ENCODE data around the gene ZBTB12. TPM values are rescaled to one million over a fixed set of nuclear protein-coding genes. Genes with fewer than 3 reads are reported as not detected.
"Not testable (repeated sequence)": the region's sequence is repeated elsewhere in the genome, so short reads cannot be mapped to it uniquely, and the experiment has no call there.

Gene ZBTB12
- total and polyA plus RNA-seq, 3 experiments from 2014 or later: 3.5 to 4.3 TPM; not detected in 1

DNA sequence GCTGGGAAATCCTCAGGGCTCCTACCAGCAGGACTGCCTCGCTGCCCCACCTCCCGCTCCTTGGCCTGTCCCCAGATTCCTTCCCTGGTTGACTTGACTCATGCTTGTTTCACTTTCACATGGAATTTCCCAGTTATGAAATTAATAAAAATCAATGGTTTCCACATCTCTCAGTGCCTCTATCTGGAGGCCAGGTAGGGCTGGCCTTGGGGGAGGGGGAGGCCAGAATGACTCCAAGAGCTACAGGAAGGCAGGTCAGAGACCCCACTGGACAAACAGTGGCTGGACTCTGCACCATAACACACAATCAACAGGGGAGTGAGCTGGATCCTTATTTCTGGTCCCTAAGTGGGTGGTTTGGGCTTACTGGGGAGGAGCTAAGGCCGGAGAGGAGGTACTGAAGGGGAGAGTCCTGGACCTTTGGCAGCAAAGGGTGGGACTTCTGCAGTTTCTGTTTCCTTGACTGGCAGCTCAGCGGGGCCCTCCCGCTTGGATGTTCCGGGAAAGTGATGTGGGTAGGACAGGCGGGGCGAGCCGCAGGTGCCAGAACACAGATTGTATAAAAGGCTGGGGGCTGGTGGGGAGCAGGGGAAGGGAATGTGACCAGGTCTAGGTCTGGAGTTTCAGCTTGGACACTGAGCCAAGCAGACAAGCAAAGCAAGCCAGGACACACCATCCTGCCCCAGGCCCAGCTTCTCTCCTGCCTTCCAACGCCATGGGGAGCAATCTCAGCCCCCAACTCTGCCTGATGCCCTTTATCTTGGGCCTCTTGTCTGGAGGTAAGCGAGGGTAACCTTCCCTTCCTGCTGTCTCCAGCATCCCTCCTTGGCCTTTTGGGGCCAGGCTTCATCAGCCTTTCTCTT lies 43.9 kb upstream of the ZBTB12 start, which contains the start of gene CFB:
Gene CFB (plus strand): TSS at position 589 of the 863 bp plus-strand sequence. CDS start 127 bp downstream, at position 716.
- Histone ChIP-seq H3K27me3 (ENCODE audit: insufficient read depth, low read length, poor library complexity, severe bottlenecking) (peaks cover 3% of the 10 kb centered on the region), H3K4me3 (ENCODE audit: low read length) (no peak within 1 kb of the TSS), H3K27ac (ENCODE audit: low read depth, low read length) (no peak within 1 kb of the TSS), H3K36me3 (ENCODE audit: insufficient read depth, low read length) (no peaks in the 10 kb centered on the region), H3K4me1 (ENCODE audit: insufficient read depth, low read length) (no peaks in the 10 kb centered on the region), H3K9me3 (ENCODE audit: low read length) (no peaks in the 10 kb centered on the region)
- H3K36me3 Mint-ChIP-seq: peaks cover 0 to under 1% (median 0%) of the 10 kb centered on the region in 3 donors
- no peaks in the 10 kb centered on the region for H3K4me1 Mint-ChIP-seq
- H3K27me3 Mint-ChIP-seq: peaks cover 13 to 27% of the 10 kb centered on the region in 2 donors
- peak within 1 kb of the TSS in 1 of 8 donors; percentile 58 for H3K27ac Mint-ChIP-seq
- no peak within 1 kb of the TSS for H3K4me3 Mint-ChIP-seq
- POLR2A ChIA-PET: no interaction called here
- H3K9me3 Mint-ChIP-seq: no peaks in the 10 kb centered on the region
- CTCF ChIA-PET: no interaction called here
- no peak for DNase-seq

DNA sequence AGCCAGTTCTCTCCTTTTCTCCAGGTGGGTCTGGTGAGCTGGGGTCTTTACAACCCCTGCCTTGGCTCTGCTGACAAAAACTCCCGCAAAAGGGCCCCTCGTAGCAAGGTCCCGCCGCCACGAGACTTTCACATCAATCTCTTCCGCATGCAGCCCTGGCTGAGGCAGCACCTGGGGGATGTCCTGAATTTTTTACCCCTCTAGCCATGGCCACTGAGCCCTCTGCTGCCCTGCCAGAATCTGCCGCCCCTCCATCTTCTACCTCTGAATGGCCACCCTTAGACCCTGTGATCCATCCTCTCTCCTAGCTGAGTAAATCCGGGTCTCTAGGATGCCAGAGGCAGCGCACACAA lies 43.2 kb upstream of the ZBTB12 start:
- CTCF ChIA-PET: no interaction called here
- H3K4me1 Mint-ChIP-seq: no peaks in the 10 kb centered on the region
- H3K36me3 ChIP-seq (ENCODE audit: insufficient read depth, low read length): no peaks in the 10 kb centered on the region
- peaks cover 14 to 33% of the 10 kb centered on the region in 2 donors for H3K27me3 Mint-ChIP-seq
- H3K4me1 ChIP-seq (ENCODE audit: insufficient read depth, low read length): no peaks in the 10 kb centered on the region
- H3K27ac ChIP-seq (ENCODE audit: low read depth, low read length): no peak overlapping the region
- H3K36me3 Mint-ChIP-seq: no peaks in the 10 kb centered on the region
- no peak for DNase-seq
- no peak overlapping the region for H3K4me3 Mint-ChIP-seq
- POLR2A ChIA-PET: no interaction called here
- peak overlapping the region in 1 of 8 donors; percentile 47 for H3K27ac Mint-ChIP-seq
- no peaks in the 10 kb centered on the region for H3K9me3 ChIP-seq (ENCODE audit: low read length)
- peaks cover 3% of the 10 kb centered on the region for H3K27me3 ChIP-seq (ENCODE audit: insufficient read depth, low read length, poor library complexity, severe bottlenecking)
- no peaks in the 10 kb centered on the region for H3K9me3 Mint-ChIP-seq
- H3K4me3 ChIP-seq (ENCODE audit: low read length): no peak overlapping the region

DNA sequence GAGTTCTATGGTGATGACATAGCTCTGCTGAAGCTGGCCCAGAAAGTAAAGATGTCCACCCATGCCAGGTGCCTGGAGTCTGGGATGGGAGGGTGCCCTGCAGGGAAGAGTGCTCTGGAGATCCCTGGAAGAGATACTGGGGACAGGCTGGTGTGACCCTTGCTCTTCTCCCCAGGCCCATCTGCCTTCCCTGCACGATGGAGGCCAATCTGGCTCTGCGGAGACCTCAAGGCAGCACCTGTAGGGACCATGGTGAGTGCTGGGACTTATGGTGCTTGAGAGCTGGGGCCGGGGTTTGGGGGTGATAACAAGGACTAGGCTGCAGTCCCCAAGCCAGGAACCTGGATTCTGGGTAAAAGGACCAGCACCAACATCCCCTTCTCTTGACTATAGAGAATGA lies 41.9 kb upstream of the ZBTB12 start:
- Histone ChIP-seq H3K36me3 (ENCODE audit: insufficient read depth, low read length) (no peaks in the 10 kb centered on the region), H3K9me3 (ENCODE audit: low read length) (no peaks in the 10 kb centered on the region), H3K4me3 (ENCODE audit: low read length) (no peak overlapping the region), H3K27ac (ENCODE audit: low read depth, low read length) (no peak overlapping the region), H3K27me3 (ENCODE audit: insufficient read depth, low read length, poor library complexity, severe bottlenecking) (peaks cover 3% of the 10 kb centered on the region), H3K4me1 (ENCODE audit: insufficient read depth, low read length) (no peaks in the 10 kb centered on the region)
- Mint-ChIP-seq H3K27me3 (peaks cover 14 to 37% of the 10 kb centered on the region in 2 donors), H3K4me1 (no peaks in the 10 kb centered on the region), H3K27ac (no peak overlapping the region), H3K36me3 (no peaks in the 10 kb centered on the region), H3K4me3 (no peak overlapping the region), H3K9me3 (no peaks in the 10 kb centered on the region)
- ChIA-PET POLR2A (no interaction called here), CTCF (interaction anchor here (1.3 kb wide), 1 partner anchor 8 kb away, joined by 4 read pairs; no protein-coding TSS in a partner anchor)
- DNase-seq: no peak

DNA sequence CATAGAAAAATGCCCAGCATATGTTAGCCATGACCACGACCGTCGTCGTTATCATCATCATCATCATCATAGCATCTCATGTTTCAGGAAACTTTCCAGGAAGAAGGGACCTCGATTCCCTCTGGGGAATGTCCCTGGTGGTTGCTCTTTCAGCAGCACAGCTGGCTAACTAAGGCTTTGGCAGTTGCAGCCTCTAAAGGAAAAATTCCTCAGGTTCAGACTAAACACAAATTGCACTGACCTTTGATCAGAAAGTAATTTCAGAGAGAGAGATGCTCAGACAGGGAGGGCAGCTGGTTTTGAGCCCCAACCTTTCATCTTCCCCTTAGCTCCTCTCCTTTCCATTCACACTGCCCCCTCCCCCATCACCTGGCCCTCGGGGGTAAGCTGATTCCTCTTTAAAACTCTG lies 38.4 kb upstream of the ZBTB12 start:
- H3K27me3 Mint-ChIP-seq: peaks cover 14 to 31% of the 10 kb centered on the region in 2 donors
- no peak overlapping the region for H3K4me3 Mint-ChIP-seq
- peaks cover 3% of the 10 kb centered on the region for H3K27me3 ChIP-seq (ENCODE audit: insufficient read depth, low read length, poor library complexity, severe bottlenecking)
- H3K4me3 ChIP-seq (ENCODE audit: low read length): no peak overlapping the region
- no peaks in the 10 kb centered on the region for H3K4me1 ChIP-seq (ENCODE audit: insufficient read depth, low read length)
- ChIA-PET POLR2A (no interaction called here), CTCF (no interaction called here)
- H3K4me1 Mint-ChIP-seq: no peaks in the 10 kb centered on the region
- H3K36me3 ChIP-seq (ENCODE audit: insufficient read depth, low read length): no peaks in the 10 kb centered on the region
- no peaks in the 10 kb centered on the region for H3K36me3 Mint-ChIP-seq
- H3K9me3 ChIP-seq (ENCODE audit: low read length): no peaks in the 10 kb centered on the region
- DNase-seq: no peak
- no peaks in the 10 kb centered on the region for H3K9me3 Mint-ChIP-seq
- H3K27ac Mint-ChIP-seq: peak overlapping the region in 1 of 8 donors; percentile 71
- no peak overlapping the region for H3K27ac ChIP-seq (ENCODE audit: low read depth, low read length)

DNA sequence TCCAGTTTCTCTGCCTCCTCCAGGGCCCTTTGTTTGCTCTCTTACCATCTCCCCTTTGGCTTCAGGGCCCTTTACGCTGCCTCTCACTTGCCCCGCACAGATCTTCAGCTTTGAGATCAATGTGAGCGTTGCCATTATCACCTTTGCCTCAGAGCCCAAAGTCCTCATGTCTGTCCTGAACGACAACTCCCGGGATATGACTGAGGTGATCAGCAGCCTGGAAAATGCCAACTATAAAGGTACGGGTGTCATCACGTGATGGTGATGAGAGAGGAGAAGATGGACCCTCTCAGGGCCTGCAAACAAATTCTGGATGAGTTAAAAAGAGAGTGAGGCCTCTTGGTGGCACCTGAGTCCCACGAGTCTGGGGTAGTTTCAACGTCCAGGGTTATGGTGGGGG lies 33.9 kb upstream of the ZBTB12 start:
- no peaks in the 10 kb centered on the region for H3K36me3 Mint-ChIP-seq
- Histone ChIP-seq H3K36me3 (ENCODE audit: insufficient read depth, low read length) (no peaks in the 10 kb centered on the region), H3K27ac (ENCODE audit: low read depth, low read length) (no peak overlapping the region), H3K4me1 (ENCODE audit: insufficient read depth, low read length) (no peaks in the 10 kb centered on the region), H3K27me3 (ENCODE audit: insufficient read depth, low read length, poor library complexity, severe bottlenecking) (peaks cover 4% of the 10 kb centered on the region), H3K9me3 (ENCODE audit: low read length) (no peaks in the 10 kb centered on the region), H3K4me3 (ENCODE audit: low read length) (no peak overlapping the region)
- DNase-seq: no peak
- ChIA-PET CTCF (no interaction called here), POLR2A (no interaction called here)
- no peaks in the 10 kb centered on the region for H3K9me3 Mint-ChIP-seq
- H3K27me3 Mint-ChIP-seq: peaks cover 6 to 14% of the 10 kb centered on the region in 2 donors
- H3K4me1 Mint-ChIP-seq: no peaks in the 10 kb centered on the region
- H3K27ac Mint-ChIP-seq: peak overlapping the region in 1 of 8 donors; percentile 24
- H3K4me3 Mint-ChIP-seq: no peak overlapping the region

DNA sequence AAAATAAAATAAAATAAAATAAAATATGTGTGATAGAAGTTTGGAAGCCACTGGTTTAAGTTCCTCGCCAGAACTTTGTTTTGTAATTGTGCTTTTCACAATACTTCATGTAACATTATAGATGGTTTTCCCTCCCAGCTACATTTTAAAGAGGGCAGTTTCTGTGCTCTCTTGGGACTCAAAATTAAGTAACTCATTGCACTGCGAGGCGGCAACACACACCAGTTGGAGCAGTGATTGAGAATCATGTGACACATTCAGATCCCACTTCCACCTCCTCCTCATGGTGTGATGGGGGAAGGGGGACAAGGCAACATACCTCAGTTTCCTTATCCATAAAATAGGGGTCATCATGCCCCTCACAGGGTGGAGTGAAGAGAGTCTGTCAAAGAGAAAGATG lies 33.1 kb upstream of the ZBTB12 start:
- H3K9me3 Mint-ChIP-seq: no peaks in the 10 kb centered on the region
- ChIA-PET POLR2A (no interaction called here), CTCF (no interaction called here)
- H3K4me3 ChIP-seq (ENCODE audit: low read length): no peak overlapping the region
- no peaks in the 10 kb centered on the region for H3K36me3 Mint-ChIP-seq
- peaks cover 4 to 7% of the 10 kb centered on the region in 2 donors for H3K27me3 Mint-ChIP-seq
- H3K27ac Mint-ChIP-seq: no peak overlapping the region
- no peak overlapping the region for H3K4me3 Mint-ChIP-seq
- no peaks in the 10 kb centered on the region for H3K36me3 ChIP-seq (ENCODE audit: insufficient read depth, low read length)
- H3K27ac ChIP-seq (ENCODE audit: low read depth, low read length): no peak overlapping the region
- no peak for DNase-seq
- H3K4me1 Mint-ChIP-seq: no peaks in the 10 kb centered on the region
- H3K9me3 ChIP-seq (ENCODE audit: low read length): no peaks in the 10 kb centered on the region
- peaks cover 4% of the 10 kb centered on the region for H3K27me3 ChIP-seq (ENCODE audit: insufficient read depth, low read length, poor library complexity, severe bottlenecking)
- H3K4me1 ChIP-seq (ENCODE audit: insufficient read depth, low read length): no peaks in the 10 kb centered on the region

DNA sequence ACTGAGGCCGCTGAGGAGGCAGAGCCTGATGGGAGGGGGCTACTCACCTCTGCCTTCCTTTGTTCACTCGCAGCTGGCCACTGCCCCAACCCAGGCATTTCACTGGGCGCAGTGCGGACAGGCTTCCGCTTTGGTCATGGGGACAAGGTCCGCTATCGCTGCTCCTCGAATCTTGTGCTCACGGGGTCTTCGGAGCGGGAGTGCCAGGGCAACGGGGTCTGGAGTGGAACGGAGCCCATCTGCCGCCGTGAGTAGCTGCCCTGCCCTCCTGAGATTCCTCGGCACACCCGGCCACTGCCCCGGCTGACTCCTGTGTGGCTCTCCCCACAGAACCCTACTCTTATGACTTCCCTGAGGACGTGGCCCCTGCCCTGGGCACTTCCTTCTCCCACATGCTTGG lies 31.7 kb upstream of the ZBTB12 start:
- no peak for DNase-seq
- Histone ChIP-seq H3K4me3 (ENCODE audit: low read length) (no peak overlapping the region), H3K4me1 (ENCODE audit: insufficient read depth, low read length) (no peaks in the 10 kb centered on the region), H3K27me3 (ENCODE audit: insufficient read depth, low read length, poor library complexity, severe bottlenecking) (peaks cover 4% of the 10 kb centered on the region), H3K9me3 (ENCODE audit: low read length) (no peaks in the 10 kb centered on the region), H3K36me3 (ENCODE audit: insufficient read depth, low read length) (no peaks in the 10 kb centered on the region), H3K27ac (ENCODE audit: low read depth, low read length) (no peak overlapping the region)
- Mint-ChIP-seq H3K4me1 (no peaks in the 10 kb centered on the region), H3K4me3 (no peak overlapping the region), H3K27ac (peak overlapping the region in 1 of 8 donors; percentile 32), H3K9me3 (no peaks in the 10 kb centered on the region), H3K36me3 (no peaks in the 10 kb centered on the region), H3K27me3 (peaks cover 3 to 11% of the 10 kb centered on the region in 2 donors)
- POLR2A ChIA-PET: no interaction called here
- CTCF ChIA-PET: no interaction called here

DNA sequence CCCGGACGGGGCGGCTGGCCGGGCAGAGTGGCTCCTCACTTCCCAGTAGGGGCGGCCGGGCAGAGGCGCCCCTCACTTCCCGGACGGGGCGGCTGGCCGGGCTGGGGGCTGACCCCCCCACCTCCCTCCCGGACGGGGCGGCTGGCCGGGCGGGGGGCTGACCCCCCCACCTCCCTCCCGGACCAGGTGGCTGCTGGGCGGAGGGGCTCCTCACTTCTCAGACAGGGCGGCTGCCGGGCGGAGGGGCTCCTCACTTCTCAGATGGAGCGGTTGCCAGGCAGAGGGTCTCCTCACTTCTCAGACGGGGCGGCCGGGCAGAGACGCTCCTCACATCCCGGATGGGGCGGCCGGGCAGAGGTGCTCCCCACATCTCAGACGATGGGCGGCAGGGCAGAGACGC lies 30.3 kb upstream of the ZBTB12 start:
- H3K27me3 ChIP-seq (ENCODE audit: insufficient read depth, low read length, poor library complexity, severe bottlenecking); H3K36me3 Mint-ChIP-seq; H3K9me3 Mint-ChIP-seq; H3K9me3 ChIP-seq (ENCODE audit: low read length); H3K4me1 ChIP-seq (ENCODE audit: insufficient read depth, low read length); CTCF ChIA-PET; POLR2A ChIA-PET; H3K36me3 ChIP-seq (ENCODE audit: insufficient read depth, low read length); H3K4me3 ChIP-seq (ENCODE audit: low read length); H3K4me1 Mint-ChIP-seq; H3K27ac Mint-ChIP-seq; H3K27ac ChIP-seq (ENCODE audit: low read depth, low read length); H3K4me3 Mint-ChIP-seq; DNase-seq: not testable (repeated sequence)
- peaks cover 3 to 12% of the 10 kb centered on the region in 2 donors for H3K27me3 Mint-ChIP-seq

All from CD8-positive, alpha-beta memory T cell (primary cell).